GM10248 (cell line): Measurements from ENCODE around the gene WRNIP1.
"Not testable (repeated sequence)": the region's sequence is repeated elsewhere in the genome, so short reads cannot be mapped to it uniquely, and the experiment has no call there.

ENCODE experiments used
- CTCF ChIA-PET: fragments of 300-600 bp; sonication (Branson Sonifier 250); formaldehyde crosslinking; extraction: SDS; loops from one replicate; lab custom pipeline; 2021; ENCODE audit warnings: antibody characterized with exemption; lab: Yijun Ruan, JAX
- POLR2A ChIA-PET: fragments of 350-650 bp; sonication (Branson Sonifier 250); formaldehyde crosslinking; extraction: SDS; loops from one replicate; lab custom pipeline; 2020; ENCODE audit warnings: antibody characterized with exemption; lab: Yijun Ruan, JAX
- DNase-seq: peaks from one replicate; pipeline ENCODE4 v3.0.0; 2012; ENCODE audit errors: extremely low spot score
- CTCF ChIP-seq: IDR thresholded peaks from 2 replicates; pipeline ENCODE4 v1.5.1; 2012; ENCODE audit warnings: mild to moderate bottlenecking, low read depth; ENCODE audit errors: extremely low read depth, missing control alignments, control extremely low read depth

WRNIP1 gene

DNA sequence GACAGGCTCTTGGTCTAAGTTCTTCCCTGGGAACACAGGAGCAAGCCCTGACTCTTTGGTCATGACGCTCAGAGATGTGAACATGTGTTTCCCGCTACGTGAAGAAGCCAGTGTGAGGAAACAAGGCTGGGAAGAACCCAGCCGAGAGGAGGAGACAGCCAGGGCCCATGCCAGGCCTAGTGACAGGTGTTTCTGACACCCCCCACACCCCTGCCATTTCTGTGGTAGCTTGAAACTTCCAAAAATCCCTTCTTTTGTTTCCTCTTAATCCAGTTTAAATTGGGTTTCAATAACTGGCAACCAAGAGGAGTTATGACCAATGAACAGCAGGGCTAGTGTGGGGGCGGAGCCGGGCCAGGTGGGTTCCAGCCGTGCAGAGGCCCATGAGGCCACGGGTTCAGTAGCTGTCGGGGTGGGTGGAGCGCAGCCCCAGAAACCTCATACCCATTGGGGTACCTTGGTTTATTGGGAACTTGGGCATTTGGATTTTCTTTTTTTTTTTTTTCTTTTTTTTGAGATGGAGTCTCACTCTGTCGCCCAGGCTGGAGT, 33.5 kb downstream of the WRNIP1 start:
- ChIA-PET CTCF (interaction anchor here (1.4 to 2.1 kb wide), 5 partner anchors 18 to 190 kb away, joined by 3 to 9 read pairs (median 5); no protein-coding TSS in a partner anchor), POLR2A (no interaction called here)
- no peak for TF ChIP-seq CTCF
- DNase-seq: no peak

GRCh38 chr6:2799936-2800527, 34.8 kb downstream of the WRNIP1 start:
- no peak for DNase-seq
- CTCF ChIA-PET: interaction anchor here (0.9 to 1.6 kb wide), 3 partner anchors 8 to 18 kb away, joined by 3 to 10 read pairs (median 4); no protein-coding TSS in a partner anchor

GRCh38 chr6:2800552-2801316, 35.5 kb downstream of the WRNIP1 start:
- no peak for DNase-seq
- TF ChIP-seq CTCF: no peak
- CTCF ChIA-PET: interaction anchor here (0.9 to 1.6 kb wide), 3 partner anchors 9 to 17 kb away, joined by 3 to 10 read pairs (median 4); no protein-coding TSS in a partner anchor
- POLR2A ChIA-PET: no interaction called here

More at GRCh38 chr6:2799936-2800527, 34.8 kb downstream of the WRNIP1 start:
- POLR2A ChIA-PET: no interaction called here
- no peak for TF ChIP-seq CTCF

- CTCF ChIA-PET: interaction anchor here (1.0 kb wide), 1 partner anchor 110 kb away, joined by 3 read pairs; no protein-coding TSS in a partner anchor
- POLR2A ChIA-PET: not testable (repeated sequence)
Observed at GRCh38 chr6:2801687-2802086, 36.5 kb downstream of the WRNIP1 start.

DNA sequence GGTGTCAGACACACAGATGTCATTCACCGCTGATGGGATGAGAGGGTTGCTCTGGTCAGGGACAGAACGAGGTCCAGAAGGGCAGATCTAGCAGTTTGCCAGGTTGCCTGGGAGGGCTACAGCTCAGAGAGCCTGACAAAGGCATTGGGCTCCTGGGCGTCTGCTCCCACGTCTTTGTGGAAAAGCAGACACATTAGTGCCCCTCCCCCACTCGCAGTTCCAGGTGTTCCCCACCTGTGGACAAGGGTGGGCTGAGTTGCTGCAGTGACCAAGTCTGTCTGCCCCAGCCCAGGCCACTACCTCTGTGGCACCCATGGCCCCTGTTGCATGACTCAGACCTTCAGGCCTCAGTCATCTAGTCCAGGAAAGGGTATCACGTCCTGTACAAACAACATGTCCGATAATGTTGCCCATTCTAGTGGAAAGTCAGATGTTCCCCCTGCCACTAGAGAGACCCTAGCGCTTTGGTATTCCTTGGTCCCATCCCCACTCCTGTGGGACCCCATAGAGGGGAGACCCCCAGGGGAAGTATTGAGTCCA, 37.4 kb downstream of the WRNIP1 start:
- CTCF ChIA-PET: interaction anchor here (1.0 to 2.1 kb wide), 2 partner anchors 109 to 129 kb away, joined by 3 to 5 read pairs; no protein-coding TSS in a partner anchor

More at GRCh38 chr6:2801687-2802086, 36.5 kb downstream of the WRNIP1 start:
- not testable (repeated sequence) for DNase-seq

More for the DNA sequence above, 37.4 kb downstream of the WRNIP1 start:
- TF ChIP-seq CTCF: no peak
- POLR2A ChIA-PET: no interaction called here
- DNase-seq: no peak
